BJ (cell line): Measurements from ENCODE around the gene ADAMTS14. TPM values are rescaled to one million over a fixed set of nuclear protein-coding genes. Genes with fewer than 3 reads are reported as not detected.

Experiments
- CTCF ChIA-PET: fragments of 350-600 bp; formaldehyde crosslinking; extraction: SDS; loops from one replicate; lab custom pipeline; 2021; ENCODE audit warnings: antibody characterized with exemption, inconsistent platforms; lab: Yijun Ruan, JAX
- POLR2A ChIA-PET: fragments of 300-600 bp; sonication (Branson Sonifier 250); formaldehyde crosslinking; extraction: SDS; loops from one replicate; lab custom pipeline; 2021; ENCODE audit warnings: antibody characterized with exemption; lab: Charles Lee
- DNase-seq: peaks from one replicate; pipeline ENCODE4 v3.0.0-alpha.2; 2011; ENCODE audit warnings: low read depth
- H3K27me3 ChIP-seq: 2 replicates; pipeline ENCODE4 v1.6.0; 2011; ENCODE audit warnings: low read length; ENCODE audit not compliant: control insufficient read depth, insufficient read depth
- H3K36me3 ChIP-seq: 2 replicates; pipeline ENCODE4 v1.5.1; 2011; ENCODE audit warnings: low read length; ENCODE audit not compliant: control insufficient read depth, insufficient read depth
- H3K4me3 ChIP-seq: 2 replicates; pipeline ENCODE4 v1.5.1; 2011; ENCODE audit warnings: low read depth, mild to moderate bottlenecking, control low read depth, low read length
- polyA plus RNA-seq: library from polyadenylated mRNA; depleted of rRNA; stranded (reverse); fragments of >200 nt; gene quantifications from 2 replicates; pipeline ENCODE4 v1.2.3, GENCODE V29; 2011; rRNA removed
- small RNA-seq: library from RNA; depleted of rRNA; stranded (forward); fragments of <200 nt; gene quantifications from one replicate; pipeline ENCODE3, GENCODE V24; 2012; ENCODE audit warnings: low replicate concordance, low read depth; ENCODE audit not compliant: insufficient read length
- TF ChIP-seq, protein P1 (sequence below): IDR thresholded peaks from 2 replicates; pipeline ENCODE4 v1.5.1; 2011; ENCODE audit warnings: low read depth, mild to moderate bottlenecking, control low read depth, inconsistent platforms, low read length, moderate library complexity; ENCODE audit not compliant: insufficient read depth

The ADAMTS14 gene
- polyA plus RNA-seq, 1 experiment = 3.3 TPM

- POLR2A ChIA-PET = no interaction called here
- TF ChIP-seq, protein P1, sequence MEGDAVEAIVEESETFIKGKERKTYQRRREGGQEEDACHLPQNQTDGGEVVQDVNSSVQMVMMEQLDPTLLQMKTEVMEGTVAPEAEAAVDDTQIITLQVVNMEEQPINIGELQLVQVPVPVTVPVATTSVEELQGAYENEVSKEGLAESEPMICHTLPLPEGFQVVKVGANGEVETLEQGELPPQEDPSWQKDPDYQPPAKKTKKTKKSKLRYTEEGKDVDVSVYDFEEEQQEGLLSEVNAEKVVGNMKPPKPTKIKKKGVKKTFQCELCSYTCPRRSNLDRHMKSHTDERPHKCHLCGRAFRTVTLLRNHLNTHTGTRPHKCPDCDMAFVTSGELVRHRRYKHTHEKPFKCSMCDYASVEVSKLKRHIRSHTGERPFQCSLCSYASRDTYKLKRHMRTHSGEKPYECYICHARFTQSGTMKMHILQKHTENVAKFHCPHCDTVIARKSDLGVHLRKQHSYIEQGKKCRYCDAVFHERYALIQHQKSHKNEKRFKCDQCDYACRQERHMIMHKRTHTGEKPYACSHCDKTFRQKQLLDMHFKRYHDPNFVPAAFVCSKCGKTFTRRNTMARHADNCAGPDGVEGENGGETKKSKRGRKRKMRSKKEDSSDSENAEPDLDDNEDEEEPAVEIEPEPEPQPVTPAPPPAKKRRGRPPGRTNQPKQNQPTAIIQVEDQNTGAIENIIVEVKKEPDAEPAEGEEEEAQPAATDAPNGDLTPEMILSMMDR = no peak
- H3K4me3 ChIP-seq = no peak overlapping the region
- DNase-seq = no peak
- H3K36me3 ChIP-seq = no peaks in the 10 kb centered on the region
- H3K27me3 ChIP-seq = peaks cover 10% of the 10 kb centered on the region
- CTCF ChIA-PET = interaction anchor here (0.9 kb wide), 1 partner anchor 262 kb away, joined by 3 read pairs; no protein-coding TSS in a partner anchor
Measured at GRCh38 chr10:70811881-70812280, 139.6 kb downstream of the ADAMTS14 start.

Small RNAs within 50 kb of the gene (small RNA-seq; reads per million reads assigned to genes)
- not detected for gene RPS26P40

Other genes starting within 250 kb of the ADAMTS14 start
- not detected in 2 replicates for gene NODAL, start 230.8 kb upstream of the ADAMTS14 start, polyA plus RNA-seq
- 0.01 and 0.10 TPM in 2 replicates for gene PALD1, start 193.7 kb upstream of the ADAMTS14 start, polyA plus RNA-seq
- gene PRF1, start 69.8 kb upstream of the ADAMTS14 start, polyA plus RNA-seq = not detected in 2 replicates
- not detected in 2 replicates for gene TBATA, start 112.9 kb downstream of the ADAMTS14 start, polyA plus RNA-seq
- gene SGPL1, start 143.4 kb downstream of the ADAMTS14 start, polyA plus RNA-seq = 16.6 and 22.0 TPM in 2 replicates
- gene PCBD1, start 216.1 kb downstream of the ADAMTS14 start, polyA plus RNA-seq = 63.7 and 69.6 TPM in 2 replicates